ENCODE results near the gene EXOC6B.

DNA sequence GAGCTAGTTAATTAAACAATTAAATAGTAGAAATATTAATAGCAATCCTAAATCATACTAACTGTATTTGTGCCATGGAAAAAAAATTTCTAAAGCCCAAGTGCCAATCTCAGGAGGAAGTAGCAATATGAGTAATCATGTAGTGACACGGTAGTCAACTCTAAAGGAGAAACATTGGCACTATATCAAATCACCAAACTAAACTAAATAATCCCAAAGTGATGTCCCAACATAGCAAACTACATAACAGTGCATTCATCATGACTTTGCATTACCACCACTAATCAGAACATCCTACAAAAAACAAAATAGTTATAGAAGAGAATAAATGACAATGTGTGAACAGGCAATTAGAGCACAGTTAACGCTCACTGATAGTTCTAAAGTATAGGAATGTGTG is 195.1 kb downstream of the EXOC6B start:
- TF ChIP-seq, protein P1, sequence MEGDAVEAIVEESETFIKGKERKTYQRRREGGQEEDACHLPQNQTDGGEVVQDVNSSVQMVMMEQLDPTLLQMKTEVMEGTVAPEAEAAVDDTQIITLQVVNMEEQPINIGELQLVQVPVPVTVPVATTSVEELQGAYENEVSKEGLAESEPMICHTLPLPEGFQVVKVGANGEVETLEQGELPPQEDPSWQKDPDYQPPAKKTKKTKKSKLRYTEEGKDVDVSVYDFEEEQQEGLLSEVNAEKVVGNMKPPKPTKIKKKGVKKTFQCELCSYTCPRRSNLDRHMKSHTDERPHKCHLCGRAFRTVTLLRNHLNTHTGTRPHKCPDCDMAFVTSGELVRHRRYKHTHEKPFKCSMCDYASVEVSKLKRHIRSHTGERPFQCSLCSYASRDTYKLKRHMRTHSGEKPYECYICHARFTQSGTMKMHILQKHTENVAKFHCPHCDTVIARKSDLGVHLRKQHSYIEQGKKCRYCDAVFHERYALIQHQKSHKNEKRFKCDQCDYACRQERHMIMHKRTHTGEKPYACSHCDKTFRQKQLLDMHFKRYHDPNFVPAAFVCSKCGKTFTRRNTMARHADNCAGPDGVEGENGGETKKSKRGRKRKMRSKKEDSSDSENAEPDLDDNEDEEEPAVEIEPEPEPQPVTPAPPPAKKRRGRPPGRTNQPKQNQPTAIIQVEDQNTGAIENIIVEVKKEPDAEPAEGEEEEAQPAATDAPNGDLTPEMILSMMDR (IDR thresholded peaks at IDR 0.05), result no peak
- TF ChIP-seq POLR2A (IDR thresholded peaks at IDR 0.05) (no peak), POLR2AphosphoS5 (IDR thresholded peaks at IDR 0.05) (no peak)

Measured in prostate gland (tissue), 2 donors.